SK-N-SH treated with all-trans-retinoic acid at 6 μM for 48 hours (cell line): ENCODE measurements around the gene SBSN.

Experiments used
- ESRRG ChIP-seq: fragments of 250-450 bp; sonication (Bioruptor Pico); IDR thresholded peaks from 2 replicates; pipeline ENCODE4 v1.6.1; 2021; ENCODE audit warnings: mild to moderate bottlenecking
- ISL1 ChIP-seq: fragments of 250-450 bp; sonication (Bioruptor Pico); IDR thresholded peaks from 2 replicates; pipeline ENCODE4 v2.1.2; 2022; ENCODE audit warnings: mild to moderate bottlenecking, moderate library complexity
- PPARA ChIP-seq: fragments of 250-450 bp; sonication (Bioruptor Pico); IDR thresholded peaks from 2 replicates; pipeline ENCODE4 v1.5.0; 2020; ENCODE audit warnings: mild to moderate bottlenecking, borderline replicate concordance
- RARB ChIP-seq: fragments of 250-450 bp; sonication (Bioruptor Pico); IDR thresholded peaks from 2 replicates; pipeline ENCODE4 v1.8.0; 2021; ENCODE audit warnings: mild to moderate bottlenecking, moderate library complexity
- SNAI2 ChIP-seq: fragments of 250-450 bp; sonication (Bioruptor Pico); IDR thresholded peaks from 2 replicates; pipeline ENCODE4 v1.5.0; 2020; ENCODE audit warnings: mild to moderate bottlenecking, moderate library complexity
- TOX ChIP-seq: fragments of 250-450 bp; sonication (Bioruptor Pico); IDR thresholded peaks from 2 replicates; pipeline ENCODE4 v1.8.0; 2021; ENCODE audit warnings: mild to moderate bottlenecking, moderate library complexity, borderline replicate concordance
- TF ChIP-seq, protein P1 (sequence below): fragments of 250-450 bp; sonication (Bioruptor Pico); IDR thresholded peaks from 2 replicates; pipeline ENCODE4 v1.8.0; 2020; ENCODE audit warnings: mild to moderate bottlenecking, moderate library complexity, borderline replicate concordance

DNA sequence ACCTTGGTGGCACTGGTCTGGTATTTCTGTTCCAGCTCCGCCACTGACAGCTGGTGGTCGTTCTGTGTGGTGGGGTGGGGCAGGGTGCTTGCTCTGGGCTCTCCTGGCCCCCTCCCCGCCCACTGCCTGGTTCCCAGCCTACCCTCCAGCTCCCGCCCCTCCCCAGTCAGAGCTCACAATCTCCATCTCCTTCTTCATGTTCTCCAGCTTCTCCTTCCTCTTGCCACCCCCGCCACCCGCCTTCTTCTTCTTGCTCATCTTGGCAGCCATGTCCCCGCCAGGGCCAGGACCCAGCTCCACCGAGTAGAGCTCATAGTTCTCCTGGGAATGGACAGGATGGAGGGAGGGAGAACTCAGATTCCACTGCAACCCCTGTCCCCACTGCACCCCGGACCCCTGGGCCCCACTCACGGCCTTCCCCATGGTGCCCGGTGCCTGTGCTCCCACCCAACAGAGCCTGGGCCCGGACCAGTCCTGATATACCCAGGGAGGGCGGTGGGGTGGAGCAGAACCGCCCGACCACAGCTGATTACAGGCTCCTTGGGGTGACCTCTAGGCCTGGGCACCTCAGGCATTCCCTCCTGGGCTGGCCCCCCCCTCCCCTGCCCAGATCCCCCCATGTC is 35.2 kb upstream of the SBSN start, which contains the start of gene ATP4A:
- TF ChIP-seq ESRRG (CRISPR knock-in tag): no peak
- TF ChIP-seq TOX: no peak
- TF ChIP-seq RARB (CRISPR knock-in tag): no peak
- TF ChIP-seq, protein P1, sequence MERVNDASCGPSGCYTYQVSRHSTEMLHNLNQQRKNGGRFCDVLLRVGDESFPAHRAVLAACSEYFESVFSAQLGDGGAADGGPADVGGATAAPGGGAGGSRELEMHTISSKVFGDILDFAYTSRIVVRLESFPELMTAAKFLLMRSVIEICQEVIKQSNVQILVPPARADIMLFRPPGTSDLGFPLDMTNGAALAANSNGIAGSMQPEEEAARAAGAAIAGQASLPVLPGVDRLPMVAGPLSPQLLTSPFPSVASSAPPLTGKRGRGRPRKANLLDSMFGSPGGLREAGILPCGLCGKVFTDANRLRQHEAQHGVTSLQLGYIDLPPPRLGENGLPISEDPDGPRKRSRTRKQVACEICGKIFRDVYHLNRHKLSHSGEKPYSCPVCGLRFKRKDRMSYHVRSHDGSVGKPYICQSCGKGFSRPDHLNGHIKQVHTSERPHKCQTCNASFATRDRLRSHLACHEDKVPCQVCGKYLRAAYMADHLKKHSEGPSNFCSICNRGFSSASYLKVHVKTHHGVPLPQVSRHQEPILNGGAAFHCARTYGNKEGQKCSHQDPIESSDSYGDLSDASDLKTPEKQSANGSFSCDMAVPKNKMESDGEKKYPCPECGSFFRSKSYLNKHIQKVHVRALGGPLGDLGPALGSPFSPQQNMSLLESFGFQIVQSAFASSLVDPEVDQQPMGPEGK (CRISPR knock-in tag): no peak
- no peak for TF ChIP-seq ISL1 (CRISPR knock-in tag)
- no peak for TF ChIP-seq SNAI2
- TF ChIP-seq PPARA (CRISPR knock-in tag): no peak
